H9 (cell line): ENCODE results near the gene ASXL3. TPM values are rescaled to one million over a fixed set of nuclear protein-coding genes. Genes with fewer than 3 reads are reported as not detected.

Experiments
- DNase-seq: peaks from one replicate; pipeline ENCODE4 v3.0.0-alpha.2; 2017
- H2AFZ ChIP-seq: one replicate; pipeline ENCODE4 v1.6.1; 2013; ENCODE audit warnings: mild to moderate bottlenecking, low read length, control low read depth, moderate library complexity
- H2AK5ac ChIP-seq: 2 replicates; pipeline ENCODE4 v1.6.1; 2013; ENCODE audit warnings: low read length, control low read depth, mixed read lengths; ENCODE audit not compliant: insufficient read length
- H2BK120ac ChIP-seq: one replicate; pipeline ENCODE4 v1.6.1; 2013; ENCODE audit warnings: low read depth, mild to moderate bottlenecking, low read length, control low read depth, inconsistent platforms; ENCODE audit not compliant: poor library complexity, severe bottlenecking
- H2BK12ac ChIP-seq: 2 replicates; pipeline ENCODE4 v1.6.1; 2013; ENCODE audit warnings: low read length, control low read depth, mixed read lengths, low read depth; ENCODE audit not compliant: insufficient read length
- H2BK15ac ChIP-seq: 2 replicates; pipeline ENCODE4 v1.6.1; 2013; ENCODE audit warnings: low read depth, low read length, control low read depth
- H2BK20ac ChIP-seq: one replicate; pipeline ENCODE4 v1.6.1; 2013; ENCODE audit warnings: low read depth, mild to moderate bottlenecking, low read length, control low read depth, inconsistent platforms; ENCODE audit not compliant: poor library complexity, severe bottlenecking
- H2BK5ac ChIP-seq: 2 replicates; pipeline ENCODE4 v1.6.1; 2013; ENCODE audit warnings: low read length, control low read depth, mixed read lengths; ENCODE audit not compliant: insufficient read length
- H3K14ac ChIP-seq: 2 replicates; pipeline ENCODE4 v1.6.1; 2013; ENCODE audit warnings: low read length, control low read depth; ENCODE audit not compliant: insufficient read depth
- H3K18ac ChIP-seq: 2 replicates; pipeline ENCODE4 v1.6.1; 2013; ENCODE audit warnings: low read depth, mild to moderate bottlenecking, mixed read lengths, low read length, control low read depth; ENCODE audit not compliant: insufficient read length
- H3K23ac ChIP-seq: 2 replicates; pipeline ENCODE4 v1.6.1; 2013; ENCODE audit warnings: low read length, control low read depth, mixed read lengths, low read depth; ENCODE audit not compliant: insufficient read length
- H3K23me2 ChIP-seq: 2 replicates; pipeline ENCODE4 v1.6.1; 2013; ENCODE audit warnings: low read depth, mild to moderate bottlenecking, mixed read lengths, low read length, control low read depth; ENCODE audit not compliant: insufficient read length, poor library complexity, severe bottlenecking
- H3K27ac ChIP-seq: 2 replicates; pipeline ENCODE4 v1.5.1; 2013; ENCODE audit warnings: low read length, control low read depth, mixed read lengths, low read depth; ENCODE audit not compliant: insufficient read length
- H3K27me3 ChIP-seq: 2 replicates; pipeline ENCODE4 v1.6.1; 2013; ENCODE audit warnings: low read length, control low read depth, inconsistent platforms; ENCODE audit not compliant: insufficient read depth
- H3K4ac ChIP-seq: 2 replicates; pipeline ENCODE4 v1.6.1; 2013; ENCODE audit warnings: low read depth, mild to moderate bottlenecking, control low read depth, inconsistent platforms, low read length, moderate library complexity
- H3K4me1 ChIP-seq: 2 replicates; pipeline ENCODE4 v1.6.1; 2013; ENCODE audit warnings: low read length, control low read depth, inconsistent platforms; ENCODE audit not compliant: insufficient read depth
- H3K4me2 ChIP-seq: 2 replicates; pipeline ENCODE4 v1.6.1; 2013; ENCODE audit warnings: low read length, control low read depth, mixed read lengths; ENCODE audit not compliant: insufficient read length, insufficient read depth
- H3K56ac ChIP-seq: 2 replicates; pipeline ENCODE4 v1.6.1; 2013; ENCODE audit warnings: low read depth, mild to moderate bottlenecking, mixed read lengths, low read length, control low read depth; ENCODE audit not compliant: insufficient read length
- H3K79me1 ChIP-seq: 2 replicates; pipeline ENCODE4 v1.6.1; 2013; ENCODE audit warnings: low read depth, mild to moderate bottlenecking, moderate library complexity, low read length, control low read depth, inconsistent platforms; ENCODE audit not compliant: insufficient read depth, poor library complexity, severe bottlenecking
- H3K79me2 ChIP-seq: 2 replicates; pipeline ENCODE4 v1.6.1; 2013; ENCODE audit warnings: low read length, control low read depth, inconsistent platforms; ENCODE audit not compliant: insufficient read depth
- H3K9ac ChIP-seq: 2 replicates; pipeline ENCODE4 v1.6.1; 2013; ENCODE audit warnings: low read length, control low read depth, mixed read lengths; ENCODE audit not compliant: insufficient read length; ENCODE audit errors: extremely low read depth
- H3K9me3 ChIP-seq: one replicate; pipeline ENCODE4 v1.6.1; 2013; ENCODE audit warnings: low read depth, low read length, inconsistent platforms; ENCODE audit not compliant: control insufficient read depth
- H3T11ph ChIP-seq: one replicate; pipeline ENCODE4 v1.6.1; 2013; ENCODE audit warnings: mild to moderate bottlenecking, low read length, control low read depth, inconsistent platforms
- H4K20me1 ChIP-seq: one replicate; pipeline ENCODE4 v1.6.1; 2013; ENCODE audit not compliant: control insufficient read depth, insufficient read length, insufficient read depth
- H4K5ac ChIP-seq: 2 replicates; pipeline ENCODE4 v1.6.1; 2013; ENCODE audit warnings: low read depth, mild to moderate bottlenecking, mixed read lengths, low read length, control low read depth; ENCODE audit not compliant: insufficient read length
- H4K8ac ChIP-seq: replicated peaks from 2 replicates; pipeline ENCODE4 v1.6.1; 2013; ENCODE audit warnings: low read length, control low read depth, mixed read lengths, low read depth; ENCODE audit not compliant: insufficient read length
- H4K91ac ChIP-seq: 2 replicates; pipeline ENCODE4 v1.6.1; 2013; ENCODE audit warnings: low read depth, mild to moderate bottlenecking, moderate library complexity, mixed read lengths, low read length, control low read depth; ENCODE audit not compliant: insufficient read length
- H3K27ac Mint-ChIP-seq, 3 experiments: 2 replicates in 2 of 3; 3 replicates in 1 of 3; pipeline ENCODE4 v1.8.0; 2020 to 2021; ENCODE audit warnings: mixed read lengths in 3 of 3, mild to moderate bottlenecking in 1 of 3, moderate library complexity in 1 of 3
- H3K27me3 Mint-ChIP-seq: 2 replicates; pipeline ENCODE4 v1.8.0; 2021; ENCODE audit warnings: low read depth, mild to moderate bottlenecking, moderate library complexity, mixed read lengths
- H3K36me3 Mint-ChIP-seq, 3 experiments: 2 replicates in 2 of 3; 3 replicates in 1 of 3; pipeline ENCODE4 v1.8.0; 2020 to 2021; ENCODE audit warnings: low read depth in 3 of 3, mixed read lengths in 3 of 3; ENCODE audit not compliant: insufficient read depth in 1 of 3
- H3K4me1 Mint-ChIP-seq, 2 experiments: 2 replicates each; pipeline ENCODE4 v1.8.0; 2020; ENCODE audit warnings: mixed read lengths in 2 of 2
- H3K4me3 Mint-ChIP-seq, 2 experiments: 2 replicates in 1 of 2; 3 replicates in 1 of 2; pipeline ENCODE4 v1.8.0; 2020 to 2021; ENCODE audit warnings: mild to moderate bottlenecking in 2 of 2, mixed read lengths in 2 of 2, moderate library complexity in 1 of 2
- H3K9me3 Mint-ChIP-seq, 2 experiments: 2 replicates in 1 of 2; 3 replicates in 1 of 2; pipeline ENCODE4 v1.8.0; 2020; ENCODE audit warnings: mild to moderate bottlenecking in 2 of 2, mixed read lengths in 2 of 2, moderate library complexity in 1 of 2
- WGBS: extraction: QIAGEN DNeasy Blood & Tissue Kit; methylation state at CpG from one replicate; pipeline ENCODE4 v1.1.7; 2013; ENCODE audit warnings: missing lambda C conversion rate, low lambda C conversion rate, mixed read lengths; ENCODE audit not compliant: insufficient read length; ENCODE audit errors: extremely low coverage; 5-methylcytosine and 5-hydroxymethylcytosine counted together
- total RNA-seq: library from RNA; stranded (reverse); gene quantifications from 2 replicates; pipeline ENCODE4 v1.2.1, GENCODE V29; 2021
- TF ChIP-seq, protein P1 (sequence below): fragments of 200-600 bp; sonication (generic); conservative IDR thresholded peaks from 3 replicates; pipeline ENCODE4 v1.8.0; 2021; ENCODE audit warnings: antibody characterized with exemption, mild to moderate bottlenecking

Gene ASXL3
- total RNA-seq, 1 experiment from 2014 or later = 0.35 TPM

DNA sequence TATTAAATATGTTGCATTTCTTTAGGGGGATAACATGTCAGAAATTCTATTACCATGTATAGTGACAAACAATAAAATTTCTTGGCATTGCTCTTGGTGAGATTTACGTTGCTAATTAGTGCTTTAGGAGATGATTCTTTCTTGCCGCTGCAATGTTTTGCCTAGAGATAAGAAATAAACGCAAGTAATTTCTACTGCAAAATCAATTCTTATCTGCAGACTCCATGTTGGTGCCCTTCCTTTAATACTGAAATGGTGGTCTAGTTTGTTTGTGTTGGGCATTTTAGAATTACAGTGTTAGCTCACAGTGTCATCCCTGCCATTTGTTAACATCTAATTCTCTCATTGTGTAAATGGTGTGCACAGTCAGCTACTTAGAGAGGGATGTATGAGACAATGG is 34.6 kb downstream of the ASXL3 start:
- Histone ChIP-seq H3K14ac (no peak overlapping the region), H2BK120ac (no peak overlapping the region), H3K27ac (no peak overlapping the region), H3T11ph (no peak overlapping the region), H3K9me3 (no peaks in the 10 kb centered on the region), H4K91ac (no peak overlapping the region), H3K4me1 (no peaks in the 10 kb centered on the region), H4K8ac (no peak overlapping the region), H3K56ac (no peak overlapping the region), H3K4me2 (no peak overlapping the region), H3K23ac (no peak overlapping the region), H3K9ac (no peak overlapping the region), H3K18ac (no peak overlapping the region), H2BK15ac (no peak overlapping the region), H2AK5ac (no peak overlapping the region), H2BK20ac (no peak overlapping the region), H3K79me1 (no peaks in the 10 kb centered on the region), H3K79me2 (no peaks in the 10 kb centered on the region), H3K23me2 (no peaks in the 10 kb centered on the region), H4K5ac (no peak overlapping the region), H3K4ac (no peak overlapping the region), H2BK12ac (no peak overlapping the region), H3K27me3 (no peaks in the 10 kb centered on the region), H2BK5ac (no peak overlapping the region), H2AFZ (no peak overlapping the region), H4K20me1 (no peaks in the 10 kb centered on the region)
- Mint-ChIP-seq H3K9me3 (no peaks in the 10 kb centered on the region), H3K36me3 (no peaks in the 10 kb centered on the region), H3K4me1 (no peaks in the 10 kb centered on the region), H3K27ac (no peak overlapping the region), H3K27me3 (no peaks in the 10 kb centered on the region), H3K4me3 (no peak overlapping the region)
- WGBS = no CpG with 5 or more reads among the region's 3 CpGs
- TF ChIP-seq, protein P1, sequence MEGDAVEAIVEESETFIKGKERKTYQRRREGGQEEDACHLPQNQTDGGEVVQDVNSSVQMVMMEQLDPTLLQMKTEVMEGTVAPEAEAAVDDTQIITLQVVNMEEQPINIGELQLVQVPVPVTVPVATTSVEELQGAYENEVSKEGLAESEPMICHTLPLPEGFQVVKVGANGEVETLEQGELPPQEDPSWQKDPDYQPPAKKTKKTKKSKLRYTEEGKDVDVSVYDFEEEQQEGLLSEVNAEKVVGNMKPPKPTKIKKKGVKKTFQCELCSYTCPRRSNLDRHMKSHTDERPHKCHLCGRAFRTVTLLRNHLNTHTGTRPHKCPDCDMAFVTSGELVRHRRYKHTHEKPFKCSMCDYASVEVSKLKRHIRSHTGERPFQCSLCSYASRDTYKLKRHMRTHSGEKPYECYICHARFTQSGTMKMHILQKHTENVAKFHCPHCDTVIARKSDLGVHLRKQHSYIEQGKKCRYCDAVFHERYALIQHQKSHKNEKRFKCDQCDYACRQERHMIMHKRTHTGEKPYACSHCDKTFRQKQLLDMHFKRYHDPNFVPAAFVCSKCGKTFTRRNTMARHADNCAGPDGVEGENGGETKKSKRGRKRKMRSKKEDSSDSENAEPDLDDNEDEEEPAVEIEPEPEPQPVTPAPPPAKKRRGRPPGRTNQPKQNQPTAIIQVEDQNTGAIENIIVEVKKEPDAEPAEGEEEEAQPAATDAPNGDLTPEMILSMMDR = no peak
- DNase-seq = no peak
